Heart right ventricle (tissue), 16 donors: Measurements from ENCODE around the gene NUBPL. TPM values are rescaled to one million over a fixed set of nuclear protein-coding genes. Genes with fewer than 3 reads are reported as not detected.
"Not testable (repeated sequence)": the region's sequence is repeated elsewhere in the genome, so short reads cannot be mapped to it uniquely, and the experiment has no call there.

Experiments used
- ATAC-seq, 8 donors: fragments of 200-7000 bp; cut with Tn5 transposase; one replicate each; pipeline ENCODE4 v1.9.1; 2020; ENCODE audit warnings: mild to moderate bottlenecking in 8 of 8, moderate library complexity in 8 of 8, moderate number of reproducible peaks in 1 of 8
- DNase-seq, 2 donors: peaks; one replicate each; pipeline ENCODE4 v3.0.0-alpha.2; 2020
- H3K27ac ChIP-seq, 10 donors: fragments of 200-600 bp; sonication (generic) in 2 of 10; one replicate each; pipeline versions ENCODE4 v1.5.0 to v1.8.0; 2020 to 2022; ENCODE audit warnings: mild to moderate bottlenecking in 3 of 10
- H3K27me3 ChIP-seq, 7 donors: fragments of 200-600 bp; one replicate each; pipeline ENCODE4 v1.8.0; 2021 to 2022; ENCODE audit warnings: mild to moderate bottlenecking in 2 of 7
- H3K36me3 ChIP-seq, 9 donors: fragments of 200-600 bp; sonication (generic) in 1 of 9; one replicate each; pipeline versions ENCODE4 v1.5.0 to v1.8.0; 2020 to 2022; ENCODE audit warnings: mild to moderate bottlenecking in 2 of 9
- H3K4me1 ChIP-seq, 9 donors: fragments of 200-600 bp; sonication (generic) in 1 of 9; one replicate each; pipeline versions ENCODE4 v1.5.0 to v1.8.0; 2020 to 2022; ENCODE audit warnings: mild to moderate bottlenecking in 4 of 9
- H3K4me3 ChIP-seq, 10 donors: fragments of 200-600 bp; sonication (generic) in 2 of 10; one replicate each; pipeline versions ENCODE4 v1.5.0 to v1.8.0; 2020 to 2022; ENCODE audit warnings: mild to moderate bottlenecking in 7 of 10, moderate library complexity in 2 of 10
- H3K9me3 ChIP-seq, 11 donors: fragments of 200-600 bp in 10 of 11; sonication (generic) in 2 of 11; one replicate each; pipeline versions ENCODE4 v1.5.0 to v1.8.0; 2013 to 2022; ENCODE audit warnings: mild to moderate bottlenecking in 2 of 11, control low read depth in 1 of 11, moderate library complexity in 1 of 11
- CTCF ChIP-seq, 9 donors: fragments of 200-600 bp; sonication (generic) in 2 of 9; IDR thresholded peaks; one replicate each; pipeline versions ENCODE4 v1.5.0 to v1.8.0; 2021 to 2022; ENCODE audit warnings: antibody characterized with exemption in 9 of 9, mild to moderate bottlenecking in 5 of 9, moderate library complexity in 1 of 9
- WGBS, 2 donors: extraction: QIAGEN DNeasy Blood & Tissue Kit; methylation state at CpG; one replicate each; pipeline ENCODE4 v1.1.7; 2013; ENCODE audit warnings: inconsistent platforms in 1 of 2; 5-methylcytosine and 5-hydroxymethylcytosine counted together
- intact Hi-C, 10 donors: fragments of 100-400 bp; cut with DNase I; formaldehyde crosslinking; loops; one replicate each; pipeline versions ENCODE4 v1.11.1 to v1.14.2; 2022
- polyA plus RNA-seq, 2 donors: library from polyadenylated mRNA; stranded (reverse); fragments of 200-250 nt; gene quantifications; one replicate each; pipeline ENCODE4 v1.2.3, GENCODE V29; 2013
- total RNA-seq, 10 donors: library from RNA; stranded (reverse); fragmentation: NEBNext Ultra II Directional in 3 of 10; extraction: Animal tissue kit (Norgen Biotek cat#: 25700) in 3 of 10; gene quantifications; one replicate each; pipeline versions ENCODE4 v1.2.1 to v1.2.4, GENCODE V29; 2021 to 2023
- donor health status: Arrhythmogenic right ventricular cardiomyopathy.
- donor health status: ischemic (EF 13 %, LVEDD 7.1; RV severe dilation, severe dysfunction).
- donor health status: healthy with polysubstance abuse.
- donor health status: DM: no; HTN: yes; CAD: no.
- donor health status: DM: no; HTN: no; CAD: no.
- donor health status: ischemic (EF 25% LVEDD 6.9; RV normal size, moderate dysfunction).
- donor health status: ischemic (EF 25% LVEDD 5.7; RV mildly dilated, moderate dysfunction).
- donor health status: healthy.
- donor health status: DM: yes; HTN: yes; CAD: no.
- donor health status: Ischemic cardiomyopathy.
- donor health status: ischemic (EF 35%, LVEDD 5.7; RV mildly dilated, moderate dysfunction).
- donor health status: nonischemic (EF 11% LVEDD 7.7; RV severe dilation, severe dysfunction).
- donor health status: DM: yes; HTN: yes; CAD: no.
- donor health status: PGD.
- donor health status: ischemic (EF 29% LVEDD 5.4; RV normal size, mild dysfunction).
- donor health status: nonischemic (EF 23%, LVEDD 6.1; RV moderate dilation, normal function).

Gene NUBPL
- total and polyA plus RNA-seq, 12 donors, result 4.0 to 32.0 (median 24.1) TPM

- 93% methylated on average over 13 of the region's 13 CpGs for WGBS, 2 donors
- peaks cover 0 to 25% (median 0%) of the 10 kb centered on the region in 11 donors for H3K9me3 ChIP-seq
- no peak for ATAC-seq
Measured at GRCh38 chr14:31864937-31865855, 304.0 kb downstream of the NUBPL start.

GRCh38 chr14:31867570-31867969 is 306.4 kb downstream of the NUBPL start:
- Histone ChIP-seq H3K27ac (no peak overlapping the region), H3K27me3 (no peaks in the 10 kb centered on the region), H3K4me1 (no peaks in the 10 kb centered on the region), H3K36me3 (no peaks in the 10 kb centered on the region), H3K9me3 (peaks cover 0 to 30% (median 0%) of the 10 kb centered on the region in 11 donors), H3K4me3 (no peak overlapping the region)
- intact Hi-C loops, result no loop called here
- no peak for ATAC-seq
- TF ChIP-seq CTCF (IDR thresholded peaks at IDR 0.05), result no peak
- DNase-seq, result no peak

More at GRCh38 chr14:31864937-31865855, 304.0 kb downstream of the NUBPL start:
- no peaks in the 10 kb centered on the region for H3K4me1 ChIP-seq
- no peak for TF ChIP-seq CTCF (IDR thresholded peaks at IDR 0.05)
- H3K27me3 ChIP-seq, result no peaks in the 10 kb centered on the region
- intact Hi-C loops, result no loop called here
- H3K36me3 ChIP-seq, result no peaks in the 10 kb centered on the region
- no peak for DNase-seq
- no peak overlapping the region for H3K27ac ChIP-seq
- no peak overlapping the region for H3K4me3 ChIP-seq

GRCh38 chr14:31868096-31868495 is 306.9 kb downstream of the NUBPL start:
- H3K4me3 ChIP-seq, DNase-seq, ATAC-seq, H3K27me3 ChIP-seq, H3K36me3 ChIP-seq, H3K27ac ChIP-seq, H3K4me1 ChIP-seq, intact Hi-C loops: not testable (repeated sequence)
- 84 to 96% methylated on average over 3 of the region's 3 CpGs for WGBS, 2 donors
- H3K9me3 ChIP-seq, result peaks cover 0 to 30% (median 0%) of the 10 kb centered on the region in 11 donors

- ATAC-seq (peak in 1 of 8 donors; percentile 10), DNase-seq (no peak)
- Histone ChIP-seq H3K36me3 (no peaks in the 10 kb centered on the region), H3K9me3 (no peaks in the 10 kb centered on the region), H3K4me1 (peaks cover 4 to 44% (median 21%) of the 10 kb centered on the region in 9 donors), H3K4me3 (peak overlapping the region in 2 of 10 donors; percentile 19 to 27), H3K27me3 (no peaks in the 10 kb centered on the region), H3K27ac (peak overlapping the region; percentile 15 to 92 (median 74))
- WGBS, 2 donors, result 84 to 86% methylated on average over 7 of the region's 7 CpGs
- intact Hi-C loops, result no loop called here
- no peak for TF ChIP-seq CTCF (IDR thresholded peaks at IDR 0.05)
Measured at GRCh38 chr14:31876741-31877140, 315.5 kb downstream of the NUBPL start.
